Astrocyte of the cerebellum (primary cell): ENCODE data around the gene CACNA1S.

ENCODE experiments used
- DNase-seq: peaks from one replicate; pipeline ENCODE4 v3.0.0-alpha.2; 2011; ENCODE audit warnings: low read depth
- H3K4me3 ChIP-seq: 2 replicates; pipeline ENCODE4 v1.5.1; 2011; ENCODE audit warnings: mild to moderate bottlenecking, low read depth, low read length, moderate library complexity
- CTCF ChIP-seq: IDR thresholded peaks from 2 replicates; pipeline ENCODE4 v1.5.1; 2012; ENCODE audit warnings: low read length, low read depth, moderate library complexity, mild to moderate bottlenecking; ENCODE audit errors: missing control alignments
- in situ Hi-C: cut with HindIII; loops from 2 replicates; pipeline ENCODE4 v1.10.0; 2017; ENCODE audit warnings: low sequenced_read_pairs

CACNA1S gene

GRCh38 chr1:201144701-201145100 is 32.5 kb upstream of the CACNA1S start:
- in situ Hi-C loops = no loop called here
- TF ChIP-seq CTCF = no peak
- no peak overlapping the region for H3K4me3 ChIP-seq
- no peak for DNase-seq

DNA sequence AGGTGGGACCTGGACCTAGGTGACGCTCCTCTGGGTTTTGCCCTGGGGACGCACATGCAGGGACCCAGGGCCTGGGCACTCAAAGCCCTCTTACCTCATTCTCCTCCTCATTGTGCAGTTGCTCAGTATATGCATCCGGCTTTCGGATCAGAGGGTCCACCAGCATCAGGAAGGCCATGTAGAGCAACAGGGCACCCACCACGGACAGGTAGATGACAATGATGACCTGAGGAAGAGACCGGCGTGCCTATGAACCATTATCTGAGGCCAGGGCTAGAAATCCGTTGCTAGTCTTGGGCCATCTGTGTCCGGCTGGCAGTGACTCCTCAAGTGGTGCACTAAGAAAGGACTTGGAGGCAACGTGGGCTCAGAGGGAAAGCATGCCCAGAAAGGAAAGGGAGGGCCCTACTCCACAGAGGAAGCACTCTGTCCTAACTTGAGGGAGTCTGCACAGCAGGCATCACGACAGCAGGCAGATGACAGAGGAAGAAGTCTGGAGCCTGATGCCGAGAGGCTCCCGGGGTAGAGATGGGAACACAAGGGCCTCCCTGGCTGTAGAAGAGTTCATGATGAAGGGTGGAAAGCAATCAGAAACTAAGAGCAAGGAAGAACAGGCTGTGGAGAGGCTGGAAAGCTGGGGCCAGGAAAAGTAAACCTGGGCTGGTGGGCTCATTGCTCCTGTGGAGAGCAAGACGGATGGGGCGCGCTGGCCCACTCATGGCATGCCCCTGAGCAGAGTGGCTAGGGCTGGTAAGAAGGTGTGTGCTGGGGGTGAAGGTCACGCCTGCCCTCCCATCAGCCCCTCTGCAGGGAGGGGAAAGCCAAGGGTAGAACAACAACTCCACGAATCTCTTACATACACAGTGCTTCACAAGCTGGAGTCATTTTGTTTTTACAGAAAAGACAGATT is 31.8 kb upstream of the CACNA1S start:
- TF ChIP-seq CTCF = no peak
- in situ Hi-C loops = no loop called here
- no peak overlapping the region for H3K4me3 ChIP-seq
- no peak for DNase-seq

DNA sequence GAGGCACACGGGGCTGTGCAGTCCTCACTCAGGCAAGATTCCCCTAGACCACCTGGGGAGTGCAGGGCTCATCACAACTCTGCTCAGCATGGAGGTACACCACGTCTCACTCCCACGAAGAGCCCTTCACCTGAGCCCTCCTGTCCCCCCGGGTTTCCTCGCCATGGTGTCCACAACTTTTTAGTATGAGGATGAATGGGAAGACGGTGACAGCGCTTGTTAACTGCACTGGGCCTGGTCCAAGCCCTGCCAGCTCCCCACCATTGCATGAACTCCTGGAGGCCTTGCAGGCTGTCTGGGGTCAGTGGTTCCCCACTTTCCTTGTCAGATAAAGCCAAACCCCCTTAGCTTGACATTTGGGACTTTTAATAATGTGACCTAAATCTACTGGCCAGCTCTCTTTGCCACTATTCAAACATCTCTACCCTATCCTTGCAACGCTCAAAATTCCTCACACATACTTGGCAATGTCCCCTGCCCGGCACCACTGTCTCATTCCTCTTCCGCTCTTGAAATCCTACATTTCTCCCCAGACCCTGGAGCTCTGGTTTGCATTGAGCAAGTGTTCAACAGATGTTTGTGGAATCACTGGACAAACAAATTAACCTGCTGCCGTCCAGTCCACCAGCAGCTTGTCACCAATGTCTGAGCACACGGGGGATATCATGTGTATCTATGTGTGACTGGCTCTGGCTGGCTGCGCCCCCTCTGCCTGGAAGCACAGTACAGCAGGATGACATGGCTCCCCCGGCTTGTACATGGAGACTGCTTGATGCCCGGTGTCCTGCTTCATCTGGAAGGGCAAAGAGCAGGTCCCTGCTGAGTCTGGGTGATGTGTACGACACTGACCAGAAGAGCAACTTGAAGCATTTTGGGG is 30.9 kb upstream of the CACNA1S start:
- TF ChIP-seq CTCF = no peak
- in situ Hi-C loops = no loop called here
- DNase-seq = no peak
- H3K4me3 ChIP-seq = no peak overlapping the region

GRCh38 chr1:201142011-201142848 is 30.0 kb upstream of the CACNA1S start:
- no peak for DNase-seq
- in situ Hi-C loops = no loop called here
- no peak overlapping the region for H3K4me3 ChIP-seq
- no peak for TF ChIP-seq CTCF

DNA sequence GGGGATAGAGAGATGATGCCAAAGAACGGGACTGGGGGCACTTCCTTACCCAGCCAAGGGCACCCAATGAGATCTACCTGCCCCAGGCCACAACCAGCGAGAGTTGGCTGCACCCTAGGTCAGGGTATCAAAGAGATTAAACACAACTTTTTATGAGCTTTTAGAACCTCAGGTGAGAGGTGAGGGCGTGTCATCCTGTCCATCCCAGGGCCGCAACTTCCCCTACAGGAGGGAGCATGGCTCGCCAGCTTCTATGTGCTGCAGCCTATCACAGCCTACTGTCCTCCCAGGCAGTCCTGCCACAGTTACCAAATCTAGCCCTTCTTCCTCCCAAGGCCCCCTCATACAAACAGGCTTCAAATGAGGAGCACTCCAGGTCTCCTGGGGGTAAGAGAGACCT is 29.2 kb upstream of the CACNA1S start:
- in situ Hi-C loops = no loop called here
- no peak for TF ChIP-seq CTCF
- H3K4me3 ChIP-seq = no peak overlapping the region
- no peak for DNase-seq

DNA sequence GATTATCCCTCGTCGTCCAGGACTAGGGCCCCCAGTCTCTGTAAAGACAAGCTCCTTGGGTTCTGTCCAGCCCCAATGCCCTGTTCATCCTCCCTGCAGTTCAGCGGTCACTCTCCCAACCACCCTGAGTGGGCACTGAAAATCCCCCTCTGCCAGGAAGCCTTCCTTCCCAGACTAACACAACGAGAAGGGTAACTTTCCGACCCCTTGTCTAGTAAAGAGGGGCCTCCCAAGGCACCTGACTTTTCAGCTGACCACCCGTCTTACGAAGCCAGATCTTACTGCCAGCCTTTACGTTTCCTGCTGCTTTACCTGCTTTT is 28.7 kb upstream of the CACNA1S start:
- no peak overlapping the region for H3K4me3 ChIP-seq
- TF ChIP-seq CTCF = no peak
- DNase-seq = no peak
- in situ Hi-C loops = no loop called here
